NK-92 (cell line): ENCODE measurements around the gene DUSP22.
"Not testable (repeated sequence)": the region's sequence is repeated elsewhere in the genome, so short reads cannot be mapped to it uniquely, and the experiment has no call there.

ENCODE experiments used
- DNase-seq: peaks from one replicate; lab custom pipeline; 2025; ENCODE audit not compliant: unreplicated experiment; lab: John Stamatoyannopoulos, UW

DUSP22 gene

GRCh38 chr6:291697-292505 is at the start of gene DUSP22:
DUSP22 (plus strand) TSS chr6:292487; CDS start chr6:292540, 53 bp downstream.
- DNase-seq = no peak

GRCh38 chr6:246352-246751 is 45.9 kb upstream of the DUSP22 start:
- DNase-seq = no peak

- DNase-seq = no peak
These were observed 44.9 kb upstream of the DUSP22 start for GRCh38 chr6:247351-247750.

- not testable (repeated sequence) for DNase-seq
These were observed 44.2 kb upstream of the DUSP22 start for GRCh38 chr6:248046-248445.

- DNase-seq = no peak
These were observed 41.6 kb upstream of the DUSP22 start for GRCh38 chr6:250676-251075.

GRCh38 chr6:251920-252319 is 40.4 kb upstream of the DUSP22 start:
- no peak for DNase-seq

GRCh38 chr6:252775-253535 is 39.3 kb upstream of the DUSP22 start:
- no peak for DNase-seq

- no peak for DNase-seq
These were observed 38.3 kb upstream of the DUSP22 start for GRCh38 chr6:254016-254415.

- DNase-seq = no peak
These were observed 37.1 kb upstream of the DUSP22 start for GRCh38 chr6:255041-255750.

GRCh38 chr6:255751-256083 is 36.6 kb upstream of the DUSP22 start:
- no peak for DNase-seq

- DNase-seq = no peak
These were observed 36.1 kb upstream of the DUSP22 start for GRCh38 chr6:256169-256568.

- DNase-seq = no peak
These were observed 35.1 kb upstream of the DUSP22 start for GRCh38 chr6:257031-257725.

GRCh38 chr6:257774-258173 is 34.5 kb upstream of the DUSP22 start:
- no peak for DNase-seq

- no peak for DNase-seq
These were observed 33.0 kb upstream of the DUSP22 start for GRCh38 chr6:259316-259715.

GRCh38 chr6:259901-260508 is 32.3 kb upstream of the DUSP22 start:
- no peak for DNase-seq

- DNase-seq = no peak
These were observed 27.7 kb upstream of the DUSP22 start for GRCh38 chr6:264626-265025.

- no peak for DNase-seq
These were observed 23.8 kb upstream of the DUSP22 start for GRCh38 chr6:268394-268935.

- no peak for DNase-seq
These were observed 18.7 kb upstream of the DUSP22 start for GRCh38 chr6:273551-274058.

GRCh38 chr6:277746-278145 is 14.5 kb upstream of the DUSP22 start:
- no peak for DNase-seq

- DNase-seq = no peak
These were observed 13.8 kb upstream of the DUSP22 start for GRCh38 chr6:278494-278893.
